ENCODE measurements around the gene MAGEA8.
A peak's percentile ranks its signal among the peaks of the same experiment; 100 is the strongest.
"Not testable (repeated sequence)": the region's sequence is repeated elsewhere in the genome, so short reads cannot be mapped to it uniquely, and the experiment has no call there.

The MAGEA8 gene

GRCh38 chrX:149881081-149881711, at the start of gene MAGEA8:
TSS of gene MAGEA8 (plus strand) at chrX:149881183. CDS start at chrX:149884273, 3,090 bp downstream.
- Histone ChIP-seq H3K36me3 (ENCODE audit: control insufficient read depth, insufficient read depth, low read length) (no peaks in the 10 kb centered on the region), H3K4me3 (ENCODE audit: low read depth, low read length) (no peak within 1 kb of the TSS), H3K9ac (ENCODE audit: low read length) (no peak within 1 kb of the TSS), H3K9me3 (ENCODE audit: control insufficient read depth, insufficient read depth, low read depth, low read length) (no peaks in the 10 kb centered on the region; the same call in 1 of the 2 replicates), H3K27me3 (ENCODE audit: control insufficient read depth, insufficient read depth, low read length) (no peaks in the 10 kb centered on the region), H3K27ac (ENCODE audit: low read depth, low read length) (no peak within 1 kb of the TSS), H3K4me1 (ENCODE audit: control insufficient read depth, insufficient read depth, low read length) (no peaks in the 10 kb centered on the region)

- H3K27me3 ChIP-seq (ENCODE audit: control insufficient read depth, insufficient read depth, low read length) = no peaks in the 10 kb centered on the region
- no peak overlapping the region for H3K4me3 ChIP-seq (ENCODE audit: low read depth, low read length)
- H3K4me1 ChIP-seq (ENCODE audit: control insufficient read depth, insufficient read depth, low read length) = peaks cover 68% of the 10 kb centered on the region
- no peaks in the 10 kb centered on the region for H3K9me3 ChIP-seq (ENCODE audit: control insufficient read depth, insufficient read depth, low read depth, low read length)
- peak overlapping the region; percentile 17 for H3K9ac ChIP-seq (ENCODE audit: low read length)
- no peaks in the 10 kb centered on the region for H3K36me3 ChIP-seq (ENCODE audit: control insufficient read depth, insufficient read depth, low read length)
- no peak overlapping the region for H3K27ac ChIP-seq (ENCODE audit: low read depth, low read length)
Measured at GRCh38 chrX:149831473-149831872, 49.5 kb upstream of the MAGEA8 start.

GRCh38 chrX:149836728-149837127, 44.3 kb upstream of the MAGEA8 start:
- not testable (repeated sequence) for H3K27me3 ChIP-seq (ENCODE audit: control insufficient read depth, insufficient read depth, low read length); H3K9ac ChIP-seq (ENCODE audit: low read length); H3K36me3 ChIP-seq (ENCODE audit: control insufficient read depth, insufficient read depth, low read length); H3K27ac ChIP-seq (ENCODE audit: low read depth, low read length); H3K4me3 ChIP-seq (ENCODE audit: low read depth, low read length)
- H3K9me3 ChIP-seq (ENCODE audit: control insufficient read depth, insufficient read depth, low read depth, low read length) = peaks cover 15% of the 10 kb centered on the region
- H3K4me1 ChIP-seq (ENCODE audit: control insufficient read depth, insufficient read depth, low read length) = peaks cover 37% of the 10 kb centered on the region

- no peak overlapping the region; the same call in 1 of the 2 replicates for H3K4me3 ChIP-seq (ENCODE audit: low read depth, low read length)
- H3K9me3 ChIP-seq (ENCODE audit: control insufficient read depth, insufficient read depth, low read depth, low read length) = peaks cover 18% of the 10 kb centered on the region
- no peaks in the 10 kb centered on the region for H3K36me3 ChIP-seq (ENCODE audit: control insufficient read depth, insufficient read depth, low read length)
- H3K27me3 ChIP-seq (ENCODE audit: control insufficient read depth, insufficient read depth, low read length) = no peaks in the 10 kb centered on the region
- H3K9ac ChIP-seq (ENCODE audit: low read length) = no peak overlapping the region
- peaks cover 33% of the 10 kb centered on the region for H3K4me1 ChIP-seq (ENCODE audit: control insufficient read depth, insufficient read depth, low read length)
- no peak overlapping the region; the same call in 1 of the 2 replicates for H3K27ac ChIP-seq (ENCODE audit: low read depth, low read length)
Measured at GRCh38 chrX:149837167-149837566, 43.8 kb upstream of the MAGEA8 start.

GRCh38 chrX:149837639-149838038, 43.3 kb upstream of the MAGEA8 start:
- Histone ChIP-seq H3K9me3 (ENCODE audit: control insufficient read depth, insufficient read depth, low read depth, low read length) (peaks cover 18% of the 10 kb centered on the region), H3K36me3 (ENCODE audit: control insufficient read depth, insufficient read depth, low read length) (no peaks in the 10 kb centered on the region), H3K27ac (ENCODE audit: low read depth, low read length) (no peak overlapping the region; the same call in 1 of the 2 replicates), H3K4me1 (ENCODE audit: control insufficient read depth, insufficient read depth, low read length) (peaks cover 28% of the 10 kb centered on the region), H3K9ac (ENCODE audit: low read length) (no peak overlapping the region), H3K27me3 (ENCODE audit: control insufficient read depth, insufficient read depth, low read length) (no peaks in the 10 kb centered on the region), H3K4me3 (ENCODE audit: low read depth, low read length) (no peak overlapping the region)

GRCh38 chrX:149841929-149842328, 39.1 kb upstream of the MAGEA8 start:
- H3K4me1 ChIP-seq (ENCODE audit: control insufficient read depth, insufficient read depth, low read length) = peaks cover 11% of the 10 kb centered on the region
- H3K36me3 ChIP-seq (ENCODE audit: control insufficient read depth, insufficient read depth, low read length) = no peaks in the 10 kb centered on the region
- no peak overlapping the region for H3K27ac ChIP-seq (ENCODE audit: low read depth, low read length)
- no peak overlapping the region for H3K9ac ChIP-seq (ENCODE audit: low read length)
- H3K27me3 ChIP-seq (ENCODE audit: control insufficient read depth, insufficient read depth, low read length) = no peaks in the 10 kb centered on the region
- H3K9me3 ChIP-seq (ENCODE audit: control insufficient read depth, insufficient read depth, low read depth, low read length) = peaks cover 33% of the 10 kb centered on the region
- H3K4me3 ChIP-seq (ENCODE audit: low read depth, low read length) = no peak overlapping the region

GRCh38 chrX:149845385-149845784, 35.6 kb upstream of the MAGEA8 start:
- Histone ChIP-seq H3K9me3 (ENCODE audit: control insufficient read depth, insufficient read depth, low read depth, low read length) (peaks cover 31% of the 10 kb centered on the region), H3K9ac (ENCODE audit: low read length) (no peak overlapping the region), H3K4me1 (ENCODE audit: control insufficient read depth, insufficient read depth, low read length) (no peaks in the 10 kb centered on the region), H3K27ac (ENCODE audit: low read depth, low read length) (no peak overlapping the region), H3K27me3 (ENCODE audit: control insufficient read depth, insufficient read depth, low read length) (no peaks in the 10 kb centered on the region), H3K4me3 (ENCODE audit: low read depth, low read length) (no peak overlapping the region), H3K36me3 (ENCODE audit: control insufficient read depth, insufficient read depth, low read length) (no peaks in the 10 kb centered on the region)

GRCh38 chrX:149846789-149847188, 34.2 kb upstream of the MAGEA8 start:
- Histone ChIP-seq H3K9ac (ENCODE audit: low read length) (no peak overlapping the region), H3K36me3 (ENCODE audit: control insufficient read depth, insufficient read depth, low read length) (no peaks in the 10 kb centered on the region), H3K27me3 (ENCODE audit: control insufficient read depth, insufficient read depth, low read length) (no peaks in the 10 kb centered on the region), H3K4me1 (ENCODE audit: control insufficient read depth, insufficient read depth, low read length) (no peaks in the 10 kb centered on the region), H3K9me3 (ENCODE audit: control insufficient read depth, insufficient read depth, low read depth, low read length) (peaks cover 20% of the 10 kb centered on the region), H3K4me3 (ENCODE audit: low read depth, low read length) (no peak overlapping the region), H3K27ac (ENCODE audit: low read depth, low read length) (no peak overlapping the region)

GRCh38 chrX:149848855-149849254, 32.1 kb upstream of the MAGEA8 start:
- peaks cover 11% of the 10 kb centered on the region for H3K4me1 ChIP-seq (ENCODE audit: control insufficient read depth, insufficient read depth, low read length)
- H3K9me3 ChIP-seq (ENCODE audit: control insufficient read depth, insufficient read depth, low read depth, low read length) = peaks cover 10% of the 10 kb centered on the region
- no peak overlapping the region for H3K9ac ChIP-seq (ENCODE audit: low read length)
- no peak overlapping the region for H3K4me3 ChIP-seq (ENCODE audit: low read depth, low read length)
- H3K27me3 ChIP-seq (ENCODE audit: control insufficient read depth, insufficient read depth, low read length) = no peaks in the 10 kb centered on the region
- no peak overlapping the region for H3K27ac ChIP-seq (ENCODE audit: low read depth, low read length)
- no peaks in the 10 kb centered on the region for H3K36me3 ChIP-seq (ENCODE audit: control insufficient read depth, insufficient read depth, low read length)

- Histone ChIP-seq H3K4me3 (ENCODE audit: low read depth, low read length) (no peak overlapping the region), H3K9ac (ENCODE audit: low read length) (no peak overlapping the region), H3K27me3 (ENCODE audit: control insufficient read depth, insufficient read depth, low read length) (no peaks in the 10 kb centered on the region), H3K4me1 (ENCODE audit: control insufficient read depth, insufficient read depth, low read length) (peaks cover 14% of the 10 kb centered on the region), H3K9me3 (ENCODE audit: control insufficient read depth, insufficient read depth, low read depth, low read length) (peaks cover 5% of the 10 kb centered on the region; the same call in 1 of the 2 replicates), H3K36me3 (ENCODE audit: control insufficient read depth, insufficient read depth, low read length) (no peaks in the 10 kb centered on the region), H3K27ac (ENCODE audit: low read depth, low read length) (no peak overlapping the region)
Measured at GRCh38 chrX:149849787-149850186, 31.2 kb upstream of the MAGEA8 start.

GRCh38 chrX:149851864-149852263, 29.1 kb upstream of the MAGEA8 start:
- H3K4me3 ChIP-seq (ENCODE audit: low read depth, low read length) = no peak overlapping the region
- no peaks in the 10 kb centered on the region for H3K36me3 ChIP-seq (ENCODE audit: control insufficient read depth, insufficient read depth, low read length)
- no peaks in the 10 kb centered on the region for H3K27me3 ChIP-seq (ENCODE audit: control insufficient read depth, insufficient read depth, low read length)
- H3K4me1 ChIP-seq (ENCODE audit: control insufficient read depth, insufficient read depth, low read length) = peaks cover 14% of the 10 kb centered on the region
- no peak overlapping the region for H3K27ac ChIP-seq (ENCODE audit: low read depth, low read length)
- peaks cover 5% of the 10 kb centered on the region; the same call in 1 of the 2 replicates for H3K9me3 ChIP-seq (ENCODE audit: control insufficient read depth, insufficient read depth, low read depth, low read length)
- H3K9ac ChIP-seq (ENCODE audit: low read length) = no peak overlapping the region
